Neural cell (in vitro differentiated cells): ENCODE data around the gene DSCAML1.

Experiments used
- EP300 ChIP-seq: fragments of 450-650 bp; conservative IDR thresholded peaks from 2 replicates; pipeline ENCODE4 v1.6.1; 2014; ENCODE audit warnings: antibody characterized with exemption, mild to moderate bottlenecking, moderate library complexity; ENCODE audit not compliant: poor library complexity, severe bottlenecking
- EZH2 ChIP-seq: fragments of 200-600, 300-800 bp; shearing (Covaris generic), sonication (generic); IDR thresholded peaks from 2 replicates; pipeline ENCODE4 v1.6.1; 2014; ENCODE audit warnings: antibody characterized with exemption, low read length, borderline replicate concordance, mild to moderate bottlenecking; ENCODE audit not compliant: insufficient read depth, poor library complexity, severe bottlenecking
- MXI1 ChIP-seq: fragments of 450-650 bp; conservative IDR thresholded peaks from 2 replicates; pipeline ENCODE4 v1.6.1; 2014; ENCODE audit warnings: antibody characterized with exemption, mild to moderate bottlenecking; ENCODE audit not compliant: poor library complexity, severe bottlenecking
- POLR2AphosphoS5 ChIP-seq: IDR thresholded peaks from 2 replicates; pipeline ENCODE4 v1.6.1; 2012
- SMC3 ChIP-seq: fragments of 450-650 bp; conservative IDR thresholded peaks from 2 replicates; pipeline ENCODE4 v1.6.1; 2014; ENCODE audit warnings: antibody characterized with exemption, mild to moderate bottlenecking, moderate library complexity; ENCODE audit not compliant: poor library complexity
- TAF1 ChIP-seq: IDR thresholded peaks from 2 replicates; pipeline ENCODE4 v1.6.1; 2012; ENCODE audit warnings: low read depth
- TF ChIP-seq, protein P1 (sequence below): fragments of 450-650 bp; IDR thresholded peaks from 2 replicates; pipeline ENCODE4 v1.5.1; 2014; ENCODE audit warnings: antibody characterized with exemption, mild to moderate bottlenecking, moderate library complexity; ENCODE audit not compliant: poor library complexity, severe bottlenecking
- TF ChIP-seq, protein P2 (sequence below): IDR thresholded peaks from 2 replicates; pipeline ENCODE4 v1.6.1; 2012; ENCODE audit warnings: borderline replicate concordance

DNA sequence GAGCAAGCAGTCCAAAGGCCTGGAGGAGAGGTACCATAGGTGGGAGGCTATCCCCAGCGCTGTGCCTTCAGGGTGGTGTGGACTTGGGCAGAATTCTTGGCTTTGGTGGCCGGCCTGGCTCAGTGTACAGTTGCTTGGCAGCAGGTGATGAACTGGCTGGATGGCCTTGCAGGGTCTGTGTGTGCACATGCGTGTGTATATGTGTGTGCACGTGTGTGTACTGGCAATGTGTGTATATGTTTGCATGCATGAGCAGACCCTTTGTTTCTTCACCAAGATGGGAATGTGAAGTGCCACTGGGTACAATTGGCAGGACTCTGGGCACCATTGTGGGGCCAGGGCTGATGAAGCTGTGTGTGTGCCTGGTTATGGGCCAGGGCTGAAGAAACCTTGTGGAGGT is 416.3 kb downstream of the DSCAML1 start:
- TF ChIP-seq MXI1 (no peak), POLR2AphosphoS5 (no peak), EZH2 (no peak), TAF1 (no peak), SMC3 (no peak), EP300 (no peak)
- TF ChIP-seq, protein P1, sequence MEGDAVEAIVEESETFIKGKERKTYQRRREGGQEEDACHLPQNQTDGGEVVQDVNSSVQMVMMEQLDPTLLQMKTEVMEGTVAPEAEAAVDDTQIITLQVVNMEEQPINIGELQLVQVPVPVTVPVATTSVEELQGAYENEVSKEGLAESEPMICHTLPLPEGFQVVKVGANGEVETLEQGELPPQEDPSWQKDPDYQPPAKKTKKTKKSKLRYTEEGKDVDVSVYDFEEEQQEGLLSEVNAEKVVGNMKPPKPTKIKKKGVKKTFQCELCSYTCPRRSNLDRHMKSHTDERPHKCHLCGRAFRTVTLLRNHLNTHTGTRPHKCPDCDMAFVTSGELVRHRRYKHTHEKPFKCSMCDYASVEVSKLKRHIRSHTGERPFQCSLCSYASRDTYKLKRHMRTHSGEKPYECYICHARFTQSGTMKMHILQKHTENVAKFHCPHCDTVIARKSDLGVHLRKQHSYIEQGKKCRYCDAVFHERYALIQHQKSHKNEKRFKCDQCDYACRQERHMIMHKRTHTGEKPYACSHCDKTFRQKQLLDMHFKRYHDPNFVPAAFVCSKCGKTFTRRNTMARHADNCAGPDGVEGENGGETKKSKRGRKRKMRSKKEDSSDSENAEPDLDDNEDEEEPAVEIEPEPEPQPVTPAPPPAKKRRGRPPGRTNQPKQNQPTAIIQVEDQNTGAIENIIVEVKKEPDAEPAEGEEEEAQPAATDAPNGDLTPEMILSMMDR: no peak
- TF ChIP-seq, protein P2, sequence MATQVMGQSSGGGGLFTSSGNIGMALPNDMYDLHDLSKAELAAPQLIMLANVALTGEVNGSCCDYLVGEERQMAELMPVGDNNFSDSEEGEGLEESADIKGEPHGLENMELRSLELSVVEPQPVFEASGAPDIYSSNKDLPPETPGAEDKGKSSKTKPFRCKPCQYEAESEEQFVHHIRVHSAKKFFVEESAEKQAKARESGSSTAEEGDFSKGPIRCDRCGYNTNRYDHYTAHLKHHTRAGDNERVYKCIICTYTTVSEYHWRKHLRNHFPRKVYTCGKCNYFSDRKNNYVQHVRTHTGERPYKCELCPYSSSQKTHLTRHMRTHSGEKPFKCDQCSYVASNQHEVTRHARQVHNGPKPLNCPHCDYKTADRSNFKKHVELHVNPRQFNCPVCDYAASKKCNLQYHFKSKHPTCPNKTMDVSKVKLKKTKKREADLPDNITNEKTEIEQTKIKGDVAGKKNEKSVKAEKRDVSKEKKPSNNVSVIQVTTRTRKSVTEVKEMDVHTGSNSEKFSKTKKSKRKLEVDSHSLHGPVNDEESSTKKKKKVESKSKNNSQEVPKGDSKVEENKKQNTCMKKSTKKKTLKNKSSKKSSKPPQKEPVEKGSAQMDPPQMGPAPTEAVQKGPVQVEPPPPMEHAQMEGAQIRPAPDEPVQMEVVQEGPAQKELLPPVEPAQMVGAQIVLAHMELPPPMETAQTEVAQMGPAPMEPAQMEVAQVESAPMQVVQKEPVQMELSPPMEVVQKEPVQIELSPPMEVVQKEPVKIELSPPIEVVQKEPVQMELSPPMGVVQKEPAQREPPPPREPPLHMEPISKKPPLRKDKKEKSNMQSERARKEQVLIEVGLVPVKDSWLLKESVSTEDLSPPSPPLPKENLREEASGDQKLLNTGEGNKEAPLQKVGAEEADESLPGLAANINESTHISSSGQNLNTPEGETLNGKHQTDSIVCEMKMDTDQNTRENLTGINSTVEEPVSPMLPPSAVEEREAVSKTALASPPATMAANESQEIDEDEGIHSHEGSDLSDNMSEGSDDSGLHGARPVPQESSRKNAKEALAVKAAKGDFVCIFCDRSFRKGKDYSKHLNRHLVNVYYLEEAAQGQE: no peak
